Neural crest cell (in vitro differentiated cells): ENCODE results near the gene POLG2. TPM values are rescaled to one million over a fixed set of nuclear protein-coding genes. Genes with fewer than 3 reads are reported as not detected.

Experiments used
- DNase-seq: peaks from one replicate; pipeline ENCODE4 v3.0.0; 2021; ENCODE audit warnings: low read depth, mixed read lengths, low spot score
- H3K27ac Mint-ChIP-seq: one replicate; pipeline ENCODE4 v1.8.0; 2021; ENCODE audit warnings: mild to moderate bottlenecking, mixed read lengths; ENCODE audit not compliant: unreplicated experiment
- H3K27me3 Mint-ChIP-seq: 2 replicates; pipeline ENCODE4 v1.8.0; 2021; ENCODE audit warnings: low read depth, mild to moderate bottlenecking, mixed read lengths
- H3K36me3 Mint-ChIP-seq: 2 replicates; pipeline ENCODE4 v1.8.0; 2021; ENCODE audit warnings: low read depth, mild to moderate bottlenecking, mixed read lengths
- H3K4me1 Mint-ChIP-seq: 2 replicates; pipeline ENCODE4 v1.8.0; 2021; ENCODE audit warnings: mixed read lengths
- H3K4me3 Mint-ChIP-seq: one replicate; pipeline ENCODE4 v1.8.0; 2021; ENCODE audit warnings: mild to moderate bottlenecking, mixed read lengths
- H3K9me3 Mint-ChIP-seq: 2 replicates; pipeline ENCODE4 v1.8.0; 2021; ENCODE audit warnings: mixed read lengths
- total RNA-seq: library from RNA; stranded (reverse); gene quantifications from 2 replicates; pipeline ENCODE4 v1.2.1, GENCODE V29; 2021
- TF ChIP-seq, protein P1 (sequence below): fragments of 200-600 bp; sonication (generic); conservative IDR thresholded peaks from 2 replicates; pipeline ENCODE4 v1.5.0; 2021; ENCODE audit warnings: antibody characterized with exemption, mild to moderate bottlenecking

The POLG2 gene
- total RNA-seq, 1 donor from 2014 or later: 28.6 TPM

GRCh38 chr17:64506201-64506575 is 9.3 kb upstream of the POLG2 start, which contains the start of gene DDX5:
DDX5 (minus strand) TSS chr17:64506289; CDS start chr17:64506119, 170 bp downstream.
- H3K9me3 Mint-ChIP-seq: no peaks in the 10 kb centered on the region
- peak within 1 kb of the TSS; percentile 100 for H3K27ac Mint-ChIP-seq
- TF ChIP-seq, protein P1, sequence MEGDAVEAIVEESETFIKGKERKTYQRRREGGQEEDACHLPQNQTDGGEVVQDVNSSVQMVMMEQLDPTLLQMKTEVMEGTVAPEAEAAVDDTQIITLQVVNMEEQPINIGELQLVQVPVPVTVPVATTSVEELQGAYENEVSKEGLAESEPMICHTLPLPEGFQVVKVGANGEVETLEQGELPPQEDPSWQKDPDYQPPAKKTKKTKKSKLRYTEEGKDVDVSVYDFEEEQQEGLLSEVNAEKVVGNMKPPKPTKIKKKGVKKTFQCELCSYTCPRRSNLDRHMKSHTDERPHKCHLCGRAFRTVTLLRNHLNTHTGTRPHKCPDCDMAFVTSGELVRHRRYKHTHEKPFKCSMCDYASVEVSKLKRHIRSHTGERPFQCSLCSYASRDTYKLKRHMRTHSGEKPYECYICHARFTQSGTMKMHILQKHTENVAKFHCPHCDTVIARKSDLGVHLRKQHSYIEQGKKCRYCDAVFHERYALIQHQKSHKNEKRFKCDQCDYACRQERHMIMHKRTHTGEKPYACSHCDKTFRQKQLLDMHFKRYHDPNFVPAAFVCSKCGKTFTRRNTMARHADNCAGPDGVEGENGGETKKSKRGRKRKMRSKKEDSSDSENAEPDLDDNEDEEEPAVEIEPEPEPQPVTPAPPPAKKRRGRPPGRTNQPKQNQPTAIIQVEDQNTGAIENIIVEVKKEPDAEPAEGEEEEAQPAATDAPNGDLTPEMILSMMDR: no peak
- H3K36me3 Mint-ChIP-seq: peaks cover 53% of the 10 kb centered on the region
- peak; percentile 94 for DNase-seq
- H3K4me3 Mint-ChIP-seq: peak within 1 kb of the TSS; percentile 100
- H3K4me1 Mint-ChIP-seq: peaks cover 61% of the 10 kb centered on the region
- H3K27me3 Mint-ChIP-seq: peaks cover 31% of the 10 kb centered on the region

GRCh38 chr17:64505340-64506200 is 8.7 kb upstream of the POLG2 start:
- H3K4me3 Mint-ChIP-seq: peak overlapping the region; percentile 100
- peaks cover 58% of the 10 kb centered on the region for H3K36me3 Mint-ChIP-seq
- H3K9me3 Mint-ChIP-seq: no peaks in the 10 kb centered on the region
- peak; percentile 73 for DNase-seq
- TF ChIP-seq, protein P1: no peak
- H3K27me3 Mint-ChIP-seq: peaks cover 34% of the 10 kb centered on the region
- H3K27ac Mint-ChIP-seq: peak overlapping the region; percentile 100
- peaks cover 64% of the 10 kb centered on the region for H3K4me1 Mint-ChIP-seq

DNA sequence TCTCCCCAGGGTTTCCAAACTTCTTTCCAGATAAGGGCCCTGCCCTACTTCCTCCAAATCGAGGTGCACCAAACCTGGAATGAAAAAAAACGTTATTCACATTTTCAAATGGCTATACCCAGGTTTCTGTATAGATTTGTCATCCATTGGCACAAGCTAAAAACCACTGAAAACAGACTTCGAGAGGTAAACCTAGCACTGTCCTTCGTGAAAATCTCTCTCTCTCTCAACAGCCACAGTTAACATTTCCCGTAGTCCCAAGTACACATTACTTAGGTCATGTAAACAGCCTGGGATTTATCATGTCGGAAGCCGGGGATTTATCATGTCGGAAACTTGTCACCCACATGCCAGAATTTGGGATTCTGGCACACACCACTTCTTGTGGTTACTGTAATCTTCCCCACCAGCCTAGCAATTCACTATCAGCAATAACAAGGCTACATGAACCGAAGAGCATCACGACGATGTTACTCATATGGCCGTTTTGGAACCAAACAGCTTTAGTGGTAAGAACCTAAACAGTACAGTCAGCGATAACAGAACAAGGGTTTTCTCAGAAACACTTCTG is 8.0 kb upstream of the POLG2 start:
- H3K4me3 Mint-ChIP-seq: peak overlapping the region; percentile 100
- H3K4me1 Mint-ChIP-seq: peaks cover 71% of the 10 kb centered on the region
- peaks cover 63% of the 10 kb centered on the region for H3K36me3 Mint-ChIP-seq

DNA sequence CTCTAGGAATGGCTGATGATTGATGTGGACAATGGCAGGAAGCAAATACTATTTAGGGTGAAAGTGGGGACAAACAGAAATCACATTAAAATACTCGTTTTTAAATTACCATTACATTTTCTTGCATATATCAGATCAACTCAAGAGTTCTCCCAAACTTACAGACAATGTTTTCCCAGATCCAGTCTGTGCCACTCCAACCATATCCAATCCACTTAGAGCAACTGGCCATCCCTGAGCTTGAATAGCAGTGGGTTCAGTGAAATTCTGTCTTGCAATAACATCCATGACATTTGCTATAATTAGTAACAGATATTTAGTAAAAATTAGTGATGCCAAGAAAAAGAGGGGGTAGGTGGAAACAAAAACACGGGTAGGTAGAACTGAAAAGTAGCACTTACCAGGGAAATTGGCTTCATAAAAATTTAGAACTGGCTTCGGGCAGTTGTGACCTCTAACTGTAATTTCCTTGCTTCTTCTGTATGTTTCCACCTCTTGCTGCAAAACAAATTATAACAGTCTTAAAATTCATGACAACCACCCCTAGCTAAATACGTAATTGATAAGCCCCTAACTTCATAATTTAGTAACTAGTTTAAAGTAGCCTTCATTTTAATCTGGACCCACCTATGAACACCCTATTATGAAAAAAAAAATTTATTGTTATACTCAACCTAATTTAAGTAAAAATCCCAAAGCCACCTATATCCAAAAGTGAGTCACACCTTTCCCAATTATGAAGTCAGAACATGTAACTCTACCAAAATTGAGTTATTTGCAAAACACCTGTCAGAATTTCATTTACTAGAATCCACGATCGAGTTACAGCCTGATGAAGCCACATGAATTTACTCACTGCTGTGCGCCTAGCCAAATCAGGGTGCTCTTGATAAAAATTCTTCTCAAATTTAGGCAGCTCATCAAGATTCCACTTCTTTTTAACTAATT is 7.2 kb upstream of the POLG2 start:
- no peaks in the 10 kb centered on the region for H3K9me3 Mint-ChIP-seq
- no peak for DNase-seq
- peaks cover 63% of the 10 kb centered on the region for H3K36me3 Mint-ChIP-seq
- H3K27me3 Mint-ChIP-seq: peaks cover 34% of the 10 kb centered on the region
- peaks cover 68% of the 10 kb centered on the region for H3K4me1 Mint-ChIP-seq
- H3K4me3 Mint-ChIP-seq: peak overlapping the region; percentile 100
- peak overlapping the region; percentile 99 for H3K27ac Mint-ChIP-seq
- TF ChIP-seq, protein P1: no peak

More for the DNA sequence above, 8.0 kb upstream of the POLG2 start:
- peak overlapping the region; percentile 99 for H3K27ac Mint-ChIP-seq
- DNase-seq: no peak
- TF ChIP-seq, protein P1: no peak
- H3K27me3 Mint-ChIP-seq: peaks cover 34% of the 10 kb centered on the region
- no peaks in the 10 kb centered on the region for H3K9me3 Mint-ChIP-seq

GRCh38 chr17:64503341-64503740 is 6.5 kb upstream of the POLG2 start:
- Mint-ChIP-seq H3K4me1 (peaks cover 68% of the 10 kb centered on the region), H3K27me3 (peaks cover 34% of the 10 kb centered on the region), H3K4me3 (peak overlapping the region; percentile 100), H3K36me3 (peaks cover 63% of the 10 kb centered on the region), H3K9me3 (no peaks in the 10 kb centered on the region), H3K27ac (no peak overlapping the region)
- TF ChIP-seq, protein P1: no peak
- no peak for DNase-seq
